NCI-H2107 treated with DMSO at 0.1 percent for 48 hours (cell line): ENCODE data around the gene HOXD9.

Experiments
- DNase-seq: peaks from one replicate; lab custom pipeline; 2025; ENCODE audit not compliant: unreplicated experiment; lab: John Stamatoyannopoulos, UW

The HOXD9 gene

GRCh38 chr2:176124110-176124946 is 1.8 kb downstream of the HOXD9 start:
- no peak for DNase-seq

GRCh38 chr2:176124947-176125771 is 2.6 kb downstream of the HOXD9 start:
- no peak for DNase-seq

GRCh38 chr2:176125772-176126054 is 3.2 kb downstream of the HOXD9 start:
- DNase-seq, result no peak

GRCh38 chr2:176126929-176127773 is 4.6 kb downstream of the HOXD9 start:
- DNase-seq, result no peak

GRCh38 chr2:176127774-176128072 is 5.2 kb downstream of the HOXD9 start:
- DNase-seq, result no peak

GRCh38 chr2:176128172-176128981 is 5.9 kb downstream of the HOXD9 start:
- DNase-seq, result no peak

GRCh38 chr2:176128982-176129796 is 6.7 kb downstream of the HOXD9 start, which contains the start of gene HOXD8:
TSS of gene HOXD8 (plus strand) at chr2:176129705. CDS start at chr2:176130367, 662 bp downstream.
- DNase-seq, result no peak

- DNase-seq, result no peak
Observed at GRCh38 chr2:176129813-176130146, 7.3 kb downstream of the HOXD9 start.

GRCh38 chr2:176130147-176130956 is 7.8 kb downstream of the HOXD9 start:
- DNase-seq, result no peak

GRCh38 chr2:176130957-176131847 is 8.7 kb downstream of the HOXD9 start:
- DNase-seq, result no peak

GRCh38 chr2:176131848-176132158 is 9.3 kb downstream of the HOXD9 start:
- no peak for DNase-seq

- no peak for DNase-seq
Observed at GRCh38 chr2:176132205-176133171, 10.0 kb downstream of the HOXD9 start.

GRCh38 chr2:176133389-176133788 is 10.9 kb downstream of the HOXD9 start:
- DNase-seq, result no peak

GRCh38 chr2:176134035-176134434 is 11.5 kb downstream of the HOXD9 start:
- no peak for DNase-seq

- no peak for DNase-seq
Observed at GRCh38 chr2:176135035-176135440, 12.5 kb downstream of the HOXD9 start.

- no peak for DNase-seq
Observed at GRCh38 chr2:176136374-176137251, 14.1 kb downstream of the HOXD9 start.
